Neural cell (in vitro differentiated cells): ENCODE results near the gene TOR1A. TPM values are rescaled to one million over a fixed set of nuclear protein-coding genes. Genes with fewer than 3 reads are reported as not detected.

Experiments
- H2AFZ ChIP-seq: fragments of 200-600, 300-800 bp; sonication (generic), shearing (Covaris generic); 2 replicates; pipeline ENCODE4 v1.6.0; 2014; ENCODE audit warnings: low read depth, mild to moderate bottlenecking, antibody characterized with exemption, low read length, moderate library complexity
- H3F3A ChIP-seq: fragments of 200-600 bp; shearing (Covaris generic); 2 replicates; pipeline ENCODE4 v1.6.1; 2016; ENCODE audit warnings: mild to moderate bottlenecking, moderate library complexity, mixed read lengths, antibody characterized with exemption, low read length; ENCODE audit not compliant: insufficient read depth, poor library complexity, severe bottlenecking
- H3K27ac ChIP-seq: fragments of 200-600, 300-800 bp; sonication (generic), shearing (Covaris generic); 2 replicates; pipeline ENCODE4 v1.5.1; 2014; ENCODE audit warnings: mild to moderate bottlenecking, low read length, moderate library complexity
- H3K27me3 ChIP-seq: fragments of 300-800, 200-600 bp; sonication (generic), shearing (Covaris generic); 2 replicates; pipeline ENCODE4 v1.6.0; 2014; ENCODE audit warnings: mild to moderate bottlenecking, low read depth, low read length, moderate library complexity; ENCODE audit not compliant: insufficient read depth
- H3K36me3 ChIP-seq: fragments of 300-800, 200-600 bp; sonication (generic), shearing (Covaris generic); 2 replicates; pipeline ENCODE4 v1.5.1; 2014; ENCODE audit warnings: mild to moderate bottlenecking, antibody characterized with exemption, low read length, moderate library complexity; ENCODE audit not compliant: insufficient read depth
- H3K4me2 ChIP-seq: fragments of 300-800, 200-600 bp; sonication (generic), shearing (Covaris generic); 2 replicates; pipeline ENCODE4 v1.6.0; 2014; ENCODE audit warnings: mild to moderate bottlenecking, low read length
- H3K4me3 ChIP-seq: fragments of 300-800, 200-600 bp; sonication (generic), shearing (Covaris generic); 2 replicates; pipeline ENCODE4 v1.5.1; 2014; ENCODE audit warnings: mild to moderate bottlenecking, low read length, moderate library complexity
- H3K79me2 ChIP-seq: fragments of 200-600 bp; shearing (Covaris generic); replicated peaks from 2 replicates; pipeline ENCODE4 v1.6.0; 2014; ENCODE audit warnings: mild to moderate bottlenecking, low read length, moderate library complexity; ENCODE audit not compliant: insufficient read depth
- H3K9ac ChIP-seq: fragments of 300-800, 200-600 bp; sonication (generic), shearing (Covaris generic); 2 replicates; pipeline ENCODE4 v1.6.1; 2016; ENCODE audit warnings: mild to moderate bottlenecking, low read length, mixed read lengths
- H3K9me2 ChIP-seq: fragments of 200-600 bp; shearing (Covaris generic); 2 replicates; pipeline ENCODE4 v1.6.1; 2016; ENCODE audit warnings: mild to moderate bottlenecking, low read length, mixed read lengths; ENCODE audit not compliant: insufficient read depth
- H3K9me3 ChIP-seq: fragments of 200-600, 300-800 bp; sonication (generic), shearing (Covaris generic); 2 replicates; pipeline ENCODE4 v1.6.1; 2016; ENCODE audit warnings: mild to moderate bottlenecking, mixed run types, low read length, moderate library complexity, mixed read lengths
- H4K20me1 ChIP-seq: fragments of 200-600 bp; shearing (Covaris generic); 2 replicates; pipeline ENCODE4 v1.6.1; 2016; ENCODE audit warnings: mild to moderate bottlenecking, mixed run types; ENCODE audit not compliant: insufficient read depth
- EP300 ChIP-seq: fragments of 450-650 bp; conservative IDR thresholded peaks from 2 replicates; pipeline ENCODE4 v1.6.1; 2014; ENCODE audit warnings: antibody characterized with exemption, mild to moderate bottlenecking, moderate library complexity; ENCODE audit not compliant: poor library complexity, severe bottlenecking
- EZH2 ChIP-seq: fragments of 200-600, 300-800 bp; shearing (Covaris generic), sonication (generic); IDR thresholded peaks from 2 replicates; pipeline ENCODE4 v1.6.1; 2014; ENCODE audit warnings: antibody characterized with exemption, low read length, borderline replicate concordance, mild to moderate bottlenecking; ENCODE audit not compliant: insufficient read depth, poor library complexity, severe bottlenecking
- MXI1 ChIP-seq: fragments of 450-650 bp; conservative IDR thresholded peaks from 2 replicates; pipeline ENCODE4 v1.6.1; 2014; ENCODE audit warnings: antibody characterized with exemption, mild to moderate bottlenecking; ENCODE audit not compliant: poor library complexity, severe bottlenecking
- POLR2AphosphoS5 ChIP-seq: IDR thresholded peaks from 2 replicates; pipeline ENCODE4 v1.6.1; 2012
- RAD21 ChIP-seq: fragments of 450-650 bp; conservative IDR thresholded peaks from 2 replicates; pipeline ENCODE4 v1.6.1; 2014; ENCODE audit warnings: antibody characterized with exemption, mild to moderate bottlenecking, moderate library complexity
- SMC3 ChIP-seq: fragments of 450-650 bp; conservative IDR thresholded peaks from 2 replicates; pipeline ENCODE4 v1.6.1; 2014; ENCODE audit warnings: antibody characterized with exemption, mild to moderate bottlenecking, moderate library complexity; ENCODE audit not compliant: poor library complexity
- TAF1 ChIP-seq: IDR thresholded peaks from 2 replicates; pipeline ENCODE4 v1.6.1; 2012; ENCODE audit warnings: low read depth
- polyA plus RNA-seq: library from polyadenylated mRNA; depleted of rRNA; stranded (reverse); fragments of >200 nt; gene quantifications from 2 replicates; pipeline ENCODE4 v1.2.3, GENCODE V29; 2014
- TF ChIP-seq, protein P1 (sequence below): fragments of 450-650 bp; IDR thresholded peaks from 2 replicates; pipeline ENCODE4 v1.5.1; 2014; ENCODE audit warnings: antibody characterized with exemption, mild to moderate bottlenecking, moderate library complexity; ENCODE audit not compliant: poor library complexity, severe bottlenecking
- TF ChIP-seq, protein P2 (sequence below): IDR thresholded peaks from 2 replicates; pipeline ENCODE4 v1.6.1; 2012; ENCODE audit warnings: borderline replicate concordance

The TOR1A gene
- polyA plus RNA-seq, 1 donor from 2014 or later: 56.3 TPM

DNA sequence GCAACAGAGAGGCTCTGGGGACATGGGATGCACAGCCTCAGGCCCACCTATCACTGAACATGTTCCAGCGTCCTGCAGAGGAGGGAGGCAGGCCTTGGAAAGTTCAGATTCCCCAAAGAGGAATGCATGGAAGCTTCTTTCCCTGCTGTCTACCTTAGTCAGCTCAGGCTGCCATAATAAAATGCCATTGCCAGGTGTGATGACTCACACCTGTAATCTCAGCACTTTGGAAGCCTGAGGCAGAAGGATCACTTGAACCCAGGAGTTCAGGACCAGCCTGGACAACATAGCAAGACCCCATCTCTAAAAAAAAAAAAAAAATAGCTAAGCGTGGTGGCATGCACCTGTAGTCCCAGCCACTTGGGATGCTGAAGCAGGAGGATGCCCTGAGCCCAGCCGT lies 45.5 kb downstream of the TOR1A start:
- Histone ChIP-seq H3K9me3 (no peaks in the 10 kb centered on the region), H4K20me1 (no peaks in the 10 kb centered on the region), H2AFZ (no peak overlapping the region), H3F3A (no peaks in the 10 kb centered on the region), H3K36me3 (no peaks in the 10 kb centered on the region), H3K9ac (no peak overlapping the region), H3K79me2 (no peaks in the 10 kb centered on the region), H3K9me2 (no peaks in the 10 kb centered on the region), H3K4me2 (no peak overlapping the region), H3K4me3 (no peak overlapping the region), H3K27ac (no peak overlapping the region), H3K27me3 (no peaks in the 10 kb centered on the region)
- TF ChIP-seq, protein P1, sequence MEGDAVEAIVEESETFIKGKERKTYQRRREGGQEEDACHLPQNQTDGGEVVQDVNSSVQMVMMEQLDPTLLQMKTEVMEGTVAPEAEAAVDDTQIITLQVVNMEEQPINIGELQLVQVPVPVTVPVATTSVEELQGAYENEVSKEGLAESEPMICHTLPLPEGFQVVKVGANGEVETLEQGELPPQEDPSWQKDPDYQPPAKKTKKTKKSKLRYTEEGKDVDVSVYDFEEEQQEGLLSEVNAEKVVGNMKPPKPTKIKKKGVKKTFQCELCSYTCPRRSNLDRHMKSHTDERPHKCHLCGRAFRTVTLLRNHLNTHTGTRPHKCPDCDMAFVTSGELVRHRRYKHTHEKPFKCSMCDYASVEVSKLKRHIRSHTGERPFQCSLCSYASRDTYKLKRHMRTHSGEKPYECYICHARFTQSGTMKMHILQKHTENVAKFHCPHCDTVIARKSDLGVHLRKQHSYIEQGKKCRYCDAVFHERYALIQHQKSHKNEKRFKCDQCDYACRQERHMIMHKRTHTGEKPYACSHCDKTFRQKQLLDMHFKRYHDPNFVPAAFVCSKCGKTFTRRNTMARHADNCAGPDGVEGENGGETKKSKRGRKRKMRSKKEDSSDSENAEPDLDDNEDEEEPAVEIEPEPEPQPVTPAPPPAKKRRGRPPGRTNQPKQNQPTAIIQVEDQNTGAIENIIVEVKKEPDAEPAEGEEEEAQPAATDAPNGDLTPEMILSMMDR: no peak
- TF ChIP-seq RAD21 (no peak), MXI1 (no peak), EZH2 (no peak), SMC3 (no peak), POLR2AphosphoS5 (no peak), TAF1 (no peak), EP300 (no peak)
- TF ChIP-seq, protein P2, sequence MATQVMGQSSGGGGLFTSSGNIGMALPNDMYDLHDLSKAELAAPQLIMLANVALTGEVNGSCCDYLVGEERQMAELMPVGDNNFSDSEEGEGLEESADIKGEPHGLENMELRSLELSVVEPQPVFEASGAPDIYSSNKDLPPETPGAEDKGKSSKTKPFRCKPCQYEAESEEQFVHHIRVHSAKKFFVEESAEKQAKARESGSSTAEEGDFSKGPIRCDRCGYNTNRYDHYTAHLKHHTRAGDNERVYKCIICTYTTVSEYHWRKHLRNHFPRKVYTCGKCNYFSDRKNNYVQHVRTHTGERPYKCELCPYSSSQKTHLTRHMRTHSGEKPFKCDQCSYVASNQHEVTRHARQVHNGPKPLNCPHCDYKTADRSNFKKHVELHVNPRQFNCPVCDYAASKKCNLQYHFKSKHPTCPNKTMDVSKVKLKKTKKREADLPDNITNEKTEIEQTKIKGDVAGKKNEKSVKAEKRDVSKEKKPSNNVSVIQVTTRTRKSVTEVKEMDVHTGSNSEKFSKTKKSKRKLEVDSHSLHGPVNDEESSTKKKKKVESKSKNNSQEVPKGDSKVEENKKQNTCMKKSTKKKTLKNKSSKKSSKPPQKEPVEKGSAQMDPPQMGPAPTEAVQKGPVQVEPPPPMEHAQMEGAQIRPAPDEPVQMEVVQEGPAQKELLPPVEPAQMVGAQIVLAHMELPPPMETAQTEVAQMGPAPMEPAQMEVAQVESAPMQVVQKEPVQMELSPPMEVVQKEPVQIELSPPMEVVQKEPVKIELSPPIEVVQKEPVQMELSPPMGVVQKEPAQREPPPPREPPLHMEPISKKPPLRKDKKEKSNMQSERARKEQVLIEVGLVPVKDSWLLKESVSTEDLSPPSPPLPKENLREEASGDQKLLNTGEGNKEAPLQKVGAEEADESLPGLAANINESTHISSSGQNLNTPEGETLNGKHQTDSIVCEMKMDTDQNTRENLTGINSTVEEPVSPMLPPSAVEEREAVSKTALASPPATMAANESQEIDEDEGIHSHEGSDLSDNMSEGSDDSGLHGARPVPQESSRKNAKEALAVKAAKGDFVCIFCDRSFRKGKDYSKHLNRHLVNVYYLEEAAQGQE: no peak

DNA sequence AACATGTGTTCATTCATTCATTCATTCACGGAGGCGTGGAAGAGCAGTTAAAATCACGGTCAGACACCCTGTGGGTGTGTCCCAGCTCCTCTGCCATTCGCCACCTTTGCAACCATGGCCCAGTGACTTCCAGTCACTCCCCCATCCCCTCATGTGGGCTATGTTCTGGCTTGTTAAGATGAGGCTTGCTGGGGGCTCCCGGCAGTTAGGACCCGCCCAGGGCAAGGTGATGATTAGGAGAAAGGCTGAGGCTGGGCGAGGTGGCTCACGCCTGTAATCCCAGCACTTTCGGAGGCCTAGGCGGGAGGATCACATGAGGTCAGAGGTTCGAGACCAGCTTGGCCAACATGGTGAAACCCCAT lies 46.2 kb downstream of the TOR1A start:
- no peak overlapping the region for H3K4me3 ChIP-seq
- H3F3A ChIP-seq: no peaks in the 10 kb centered on the region
- H3K9me3 ChIP-seq: no peaks in the 10 kb centered on the region
- no peaks in the 10 kb centered on the region for H3K27me3 ChIP-seq
- TF ChIP-seq, protein P2: no peak
- TF ChIP-seq POLR2AphosphoS5 (no peak), EP300 (no peak), TAF1 (no peak), MXI1 (no peak)
- TF ChIP-seq, protein P1: no peak
- H3K27ac ChIP-seq: no peak overlapping the region
- H3K9ac ChIP-seq: no peak overlapping the region
- H2AFZ ChIP-seq: no peak overlapping the region
- H3K36me3 ChIP-seq: no peaks in the 10 kb centered on the region
- no peaks in the 10 kb centered on the region for H3K79me2 ChIP-seq
- no peaks in the 10 kb centered on the region for H4K20me1 ChIP-seq
- H3K4me2 ChIP-seq: no peak overlapping the region
- no peaks in the 10 kb centered on the region for H3K9me2 ChIP-seq
